ENCODE measurements around the gene SASS6. TPM values are rescaled to one million over a fixed set of nuclear protein-coding genes. Genes with fewer than 3 reads are reported as not detected.

The SASS6 gene
- total RNA-seq, 1 donor from 2014 or later = 3.4 TPM

DNA sequence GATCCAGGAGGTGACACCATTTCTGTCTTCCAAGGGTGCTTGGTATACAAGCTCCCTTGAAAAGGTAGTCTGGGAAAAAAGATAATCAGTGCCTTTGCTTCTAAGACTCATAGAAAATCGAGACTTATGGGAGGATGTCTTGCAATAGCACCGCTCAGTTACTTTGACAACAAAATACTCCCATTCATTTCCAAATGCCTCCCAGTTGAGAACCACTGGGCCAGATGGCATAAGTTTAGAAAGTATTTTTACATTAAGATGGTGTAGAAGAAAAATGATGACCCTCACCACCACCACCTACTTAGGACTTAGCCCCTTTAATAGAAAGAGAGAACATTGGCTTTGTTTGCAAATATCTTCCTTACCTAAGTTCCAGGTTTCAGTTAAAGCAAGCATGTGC, 4.9 kb upstream of the SASS6 start:
- no peak for DNase-seq (ENCODE audit: extremely low spot score in 2 of 2)
- Histone ChIP-seq H3K4me3 (no peak overlapping the region), H3K9me3 (no peaks in the 10 kb centered on the region), H3K27ac (no peak overlapping the region), H3K36me3 (peaks cover 0 to 58% of the 10 kb centered on the region in 2 donors), H3K4me1 (peaks cover 29% of the 10 kb centered on the region), H3K27me3 (no peaks in the 10 kb centered on the region)
- intact Hi-C loops (cut with DNase I) = loop anchor here (10.0 kb wide), 1 partner anchor 127 kb away; the partner anchor contains the start of gene RTCA
- TF ChIP-seq, protein P1, sequence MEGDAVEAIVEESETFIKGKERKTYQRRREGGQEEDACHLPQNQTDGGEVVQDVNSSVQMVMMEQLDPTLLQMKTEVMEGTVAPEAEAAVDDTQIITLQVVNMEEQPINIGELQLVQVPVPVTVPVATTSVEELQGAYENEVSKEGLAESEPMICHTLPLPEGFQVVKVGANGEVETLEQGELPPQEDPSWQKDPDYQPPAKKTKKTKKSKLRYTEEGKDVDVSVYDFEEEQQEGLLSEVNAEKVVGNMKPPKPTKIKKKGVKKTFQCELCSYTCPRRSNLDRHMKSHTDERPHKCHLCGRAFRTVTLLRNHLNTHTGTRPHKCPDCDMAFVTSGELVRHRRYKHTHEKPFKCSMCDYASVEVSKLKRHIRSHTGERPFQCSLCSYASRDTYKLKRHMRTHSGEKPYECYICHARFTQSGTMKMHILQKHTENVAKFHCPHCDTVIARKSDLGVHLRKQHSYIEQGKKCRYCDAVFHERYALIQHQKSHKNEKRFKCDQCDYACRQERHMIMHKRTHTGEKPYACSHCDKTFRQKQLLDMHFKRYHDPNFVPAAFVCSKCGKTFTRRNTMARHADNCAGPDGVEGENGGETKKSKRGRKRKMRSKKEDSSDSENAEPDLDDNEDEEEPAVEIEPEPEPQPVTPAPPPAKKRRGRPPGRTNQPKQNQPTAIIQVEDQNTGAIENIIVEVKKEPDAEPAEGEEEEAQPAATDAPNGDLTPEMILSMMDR (IDR thresholded peaks at IDR 0.05) = no peak
- TF ChIP-seq POLR2AphosphoS5 (IDR thresholded peaks at IDR 0.05; ENCODE audit: insufficient read depth in 1 of 2, low read depth in 1 of 2) = no peak
- TF ChIP-seq POLR2A (IDR thresholded peaks at IDR 0.05) = no peak

DNA sequence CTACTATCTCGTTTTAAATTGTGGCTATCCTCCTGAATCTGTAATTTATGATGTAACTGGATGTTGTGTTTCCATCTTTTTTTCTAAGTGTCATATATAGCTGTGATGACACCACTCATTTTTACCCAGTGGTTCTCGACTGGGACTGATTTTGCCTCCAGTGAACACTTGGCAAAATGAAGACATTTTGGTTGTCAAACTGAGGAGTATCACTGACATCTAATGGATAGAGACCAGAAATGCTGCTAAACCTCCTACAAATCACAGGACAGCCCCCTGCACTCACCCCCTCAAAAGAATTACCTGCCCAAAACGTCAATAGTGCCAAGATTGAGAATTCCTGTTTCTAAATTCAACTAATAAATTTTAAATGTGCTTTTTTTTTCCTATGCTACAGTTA, 2.1 kb upstream of the SASS6 start:
- Histone ChIP-seq H3K27ac (no peak overlapping the region), H3K9me3 (no peaks in the 10 kb centered on the region), H3K27me3 (no peaks in the 10 kb centered on the region), H3K4me3 (no peak overlapping the region), H3K36me3 (peaks cover 0 to 30% of the 10 kb centered on the region in 2 donors), H3K4me1 (peaks cover 37% of the 10 kb centered on the region)
- TF ChIP-seq, protein P1 (IDR thresholded peaks at IDR 0.05) = no peak
- TF ChIP-seq POLR2AphosphoS5 (IDR thresholded peaks at IDR 0.05; ENCODE audit: insufficient read depth in 1 of 2, low read depth in 1 of 2) (no peak), POLR2A (IDR thresholded peaks at IDR 0.05) (no peak)
- intact Hi-C loops (cut with DNase I) = loop anchor here (10.0 kb wide), 1 partner anchor 130 kb away; the partner anchor contains the start of gene RTCA
- no peak for DNase-seq (ENCODE audit: extremely low spot score in 2 of 2)

DNA sequence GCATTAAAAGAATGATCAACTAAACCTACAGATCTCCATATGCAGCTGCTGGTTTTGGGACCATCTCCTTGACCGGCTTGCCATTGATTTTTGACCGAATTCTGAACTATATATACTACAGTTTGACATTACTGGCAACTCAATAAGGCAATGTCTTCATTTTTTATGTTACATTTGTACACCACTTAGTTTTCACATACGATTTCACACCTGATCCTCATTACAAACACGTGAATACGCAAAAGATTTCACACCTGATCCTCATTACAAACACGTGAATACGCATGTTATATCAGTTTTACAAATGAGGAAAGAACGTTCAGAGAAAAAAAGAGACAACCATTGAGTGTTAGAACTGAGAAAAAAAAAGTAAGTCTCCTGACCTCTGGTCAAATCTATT, 1.1 kb downstream of the SASS6 start:
- Histone ChIP-seq H3K27me3 (no peaks in the 10 kb centered on the region), H3K4me3 (no peak overlapping the region), H3K9me3 (no peaks in the 10 kb centered on the region), H3K27ac (no peak overlapping the region), H3K36me3 (no peaks in the 10 kb centered on the region), H3K4me1 (peaks cover 37% of the 10 kb centered on the region)
- TF ChIP-seq, protein P1 (IDR thresholded peaks at IDR 0.05) = no peak
- TF ChIP-seq POLR2A (IDR thresholded peaks at IDR 0.05) = no peak
- DNase-seq (ENCODE audit: extremely low spot score in 2 of 2) = no peak
- intact Hi-C loops (cut with DNase I) = loop anchor here (10.0 kb wide), 1 partner anchor 133 kb away; the partner anchor contains the start of gene RTCA

DNA sequence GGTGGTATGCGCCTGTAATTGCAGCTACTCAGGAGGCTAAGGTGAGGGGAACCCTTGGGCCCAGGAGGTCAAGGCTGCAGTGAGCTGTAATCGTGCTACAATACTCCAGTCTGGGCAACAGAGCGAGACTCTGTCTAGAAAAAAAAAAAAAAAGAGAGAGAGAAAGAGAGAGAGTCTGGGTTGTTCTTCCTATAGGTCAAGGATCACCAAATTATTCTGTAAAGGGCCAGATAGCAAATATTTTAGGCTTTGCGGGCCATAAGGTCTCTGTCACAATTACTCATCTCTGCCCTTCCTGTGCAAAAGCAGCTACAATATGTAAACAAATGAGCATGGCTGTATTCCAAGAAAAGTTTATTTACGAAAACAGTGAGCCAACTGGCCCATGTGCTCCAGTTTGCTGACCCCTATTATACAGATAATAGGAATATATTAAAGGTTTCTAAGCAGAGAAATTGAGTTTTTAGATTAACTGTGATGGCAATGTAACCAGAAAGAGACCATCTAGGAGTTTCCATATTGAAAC, 2.1 kb downstream of the SASS6 start:
- no peaks in the 10 kb centered on the region for H3K27me3 ChIP-seq
- no peaks in the 10 kb centered on the region for H3K36me3 ChIP-seq
- no peak overlapping the region for H3K4me3 ChIP-seq
- TF ChIP-seq POLR2AphosphoS5 (IDR thresholded peaks at IDR 0.05; ENCODE audit: insufficient read depth in 1 of 2, low read depth in 1 of 2) (no peak), POLR2A (IDR thresholded peaks at IDR 0.05) (no peak)
- TF ChIP-seq, protein P1 (IDR thresholded peaks at IDR 0.05) = no peak
- H3K4me1 ChIP-seq = peaks cover 30% of the 10 kb centered on the region
- H3K27ac ChIP-seq = no peak overlapping the region
- intact Hi-C loops (cut with DNase I) = loop anchor here (10.0 kb wide), 1 partner anchor 134 kb away; the partner anchor contains the start of gene RTCA
- no peaks in the 10 kb centered on the region for H3K9me3 ChIP-seq
- no peak for DNase-seq (ENCODE audit: extremely low spot score in 2 of 2)

DNA sequence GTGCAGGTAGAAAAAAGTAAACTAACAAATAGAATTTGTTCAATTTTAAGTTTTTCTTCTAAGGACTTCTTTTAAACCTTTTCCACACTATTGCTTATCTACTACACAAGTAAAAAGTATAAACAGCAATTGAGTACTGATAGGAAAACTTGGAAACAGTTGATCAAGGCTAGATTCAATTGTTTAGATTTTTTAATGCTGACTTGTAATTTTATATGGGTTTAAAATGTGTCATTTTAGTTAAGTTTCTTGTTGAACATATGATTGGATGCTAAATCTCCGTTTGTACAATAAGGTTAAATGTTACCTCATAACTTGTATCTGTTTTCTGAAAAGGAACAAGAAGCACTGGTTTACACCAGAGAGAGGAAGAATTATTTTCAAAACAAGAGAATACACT, 5.5 kb downstream of the SASS6 start:
- DNase-seq (ENCODE audit: extremely low spot score in 2 of 2) = no peak
- Histone ChIP-seq H3K9me3 (no peaks in the 10 kb centered on the region), H3K36me3 (no peaks in the 10 kb centered on the region), H3K4me1 (peaks cover 6% of the 10 kb centered on the region), H3K27me3 (no peaks in the 10 kb centered on the region), H3K27ac (no peak overlapping the region), H3K4me3 (no peak overlapping the region)
- TF ChIP-seq POLR2A (IDR thresholded peaks at IDR 0.05) = no peak
- no peak for TF ChIP-seq POLR2AphosphoS5 (IDR thresholded peaks at IDR 0.05; ENCODE audit: insufficient read depth in 1 of 2, low read depth in 1 of 2)
- TF ChIP-seq, protein P1 (IDR thresholded peaks at IDR 0.05) = no peak
- intact Hi-C loops (cut with DNase I) = no loop called here
